Lower leg skin (tissue), 3 donors: Measurements from ENCODE around the gene KLHDC9.

Source experiments
- POLR2A ChIP-seq, 2 donors: fragments of 450-650 bp; IDR thresholded peaks; one replicate each; pipeline ENCODE4 v1.6.1; 2016 to 2017; ENCODE audit warnings: antibody characterized with exemption in 2 of 2, mild to moderate bottlenecking in 1 of 2, moderate library complexity in 1 of 2
- TF ChIP-seq, protein P1 (sequence below), 3 donors: fragments of 450-650 bp; IDR thresholded peaks; one replicate each; pipeline ENCODE4 v1.5.1; 2016; ENCODE audit warnings: antibody characterized with exemption in 3 of 3, mild to moderate bottlenecking in 3 of 3, moderate library complexity in 2 of 3

GRCh38 chr1:161130266-161130665, 32.1 kb downstream of the KLHDC9 start:
- TF ChIP-seq POLR2A (IDR thresholded peaks at IDR 0.05): no peak
- TF ChIP-seq, protein P1, sequence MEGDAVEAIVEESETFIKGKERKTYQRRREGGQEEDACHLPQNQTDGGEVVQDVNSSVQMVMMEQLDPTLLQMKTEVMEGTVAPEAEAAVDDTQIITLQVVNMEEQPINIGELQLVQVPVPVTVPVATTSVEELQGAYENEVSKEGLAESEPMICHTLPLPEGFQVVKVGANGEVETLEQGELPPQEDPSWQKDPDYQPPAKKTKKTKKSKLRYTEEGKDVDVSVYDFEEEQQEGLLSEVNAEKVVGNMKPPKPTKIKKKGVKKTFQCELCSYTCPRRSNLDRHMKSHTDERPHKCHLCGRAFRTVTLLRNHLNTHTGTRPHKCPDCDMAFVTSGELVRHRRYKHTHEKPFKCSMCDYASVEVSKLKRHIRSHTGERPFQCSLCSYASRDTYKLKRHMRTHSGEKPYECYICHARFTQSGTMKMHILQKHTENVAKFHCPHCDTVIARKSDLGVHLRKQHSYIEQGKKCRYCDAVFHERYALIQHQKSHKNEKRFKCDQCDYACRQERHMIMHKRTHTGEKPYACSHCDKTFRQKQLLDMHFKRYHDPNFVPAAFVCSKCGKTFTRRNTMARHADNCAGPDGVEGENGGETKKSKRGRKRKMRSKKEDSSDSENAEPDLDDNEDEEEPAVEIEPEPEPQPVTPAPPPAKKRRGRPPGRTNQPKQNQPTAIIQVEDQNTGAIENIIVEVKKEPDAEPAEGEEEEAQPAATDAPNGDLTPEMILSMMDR (IDR thresholded peaks at IDR 0.05): no peak
